Fibroblast of villous mesenchyme (primary cell): ENCODE results near the gene CCR9. TPM values are rescaled to one million over a fixed set of nuclear protein-coding genes. Genes with fewer than 3 reads are reported as not detected.

Experiments
- DNase-seq: peaks from one replicate; pipeline ENCODE4 v3.0.0-alpha.2; 2010; ENCODE audit warnings: low read depth
- H3K4me3 ChIP-seq: 2 replicates; pipeline ENCODE4 v1.5.1; 2011; ENCODE audit warnings: low read depth, mild to moderate bottlenecking, low read length
- total RNA-seq: library from RNA; depleted of rRNA; stranded (reverse); fragments of >200 nt; gene quantifications from 2 replicates; pipeline ENCODE4 v1.2.3, GENCODE V29; 2012
- TF ChIP-seq, protein P1 (sequence below): IDR thresholded peaks from 2 replicates; pipeline ENCODE4 v1.5.1; 2012; ENCODE audit warnings: low read depth, mild to moderate bottlenecking, low read length; ENCODE audit not compliant: insufficient read depth

Gene CCR9
- total RNA-seq, 1 donor = not detected

DNA sequence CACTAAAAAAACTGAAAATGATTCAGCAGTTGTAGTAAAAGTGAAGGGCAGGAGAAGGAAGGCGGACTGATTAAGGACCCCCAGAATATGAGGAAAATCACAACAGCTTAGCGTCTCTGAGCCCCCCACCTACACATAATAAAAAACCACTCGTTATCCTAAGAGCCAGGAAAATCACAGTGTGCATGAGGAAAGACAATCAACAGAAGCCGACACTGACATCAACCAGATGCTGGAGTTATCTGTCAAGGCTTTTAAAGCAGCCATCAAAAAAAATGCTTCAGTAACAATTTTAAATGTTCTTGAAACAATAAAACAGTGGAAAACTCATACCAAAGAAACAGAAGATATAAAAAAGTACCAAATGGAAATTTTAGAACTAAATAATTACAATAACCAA lies 47.2 kb downstream of the CCR9 start:
- TF ChIP-seq, protein P1, sequence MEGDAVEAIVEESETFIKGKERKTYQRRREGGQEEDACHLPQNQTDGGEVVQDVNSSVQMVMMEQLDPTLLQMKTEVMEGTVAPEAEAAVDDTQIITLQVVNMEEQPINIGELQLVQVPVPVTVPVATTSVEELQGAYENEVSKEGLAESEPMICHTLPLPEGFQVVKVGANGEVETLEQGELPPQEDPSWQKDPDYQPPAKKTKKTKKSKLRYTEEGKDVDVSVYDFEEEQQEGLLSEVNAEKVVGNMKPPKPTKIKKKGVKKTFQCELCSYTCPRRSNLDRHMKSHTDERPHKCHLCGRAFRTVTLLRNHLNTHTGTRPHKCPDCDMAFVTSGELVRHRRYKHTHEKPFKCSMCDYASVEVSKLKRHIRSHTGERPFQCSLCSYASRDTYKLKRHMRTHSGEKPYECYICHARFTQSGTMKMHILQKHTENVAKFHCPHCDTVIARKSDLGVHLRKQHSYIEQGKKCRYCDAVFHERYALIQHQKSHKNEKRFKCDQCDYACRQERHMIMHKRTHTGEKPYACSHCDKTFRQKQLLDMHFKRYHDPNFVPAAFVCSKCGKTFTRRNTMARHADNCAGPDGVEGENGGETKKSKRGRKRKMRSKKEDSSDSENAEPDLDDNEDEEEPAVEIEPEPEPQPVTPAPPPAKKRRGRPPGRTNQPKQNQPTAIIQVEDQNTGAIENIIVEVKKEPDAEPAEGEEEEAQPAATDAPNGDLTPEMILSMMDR = no peak
- no peak for DNase-seq
- H3K4me3 ChIP-seq = no peak overlapping the region

DNA sequence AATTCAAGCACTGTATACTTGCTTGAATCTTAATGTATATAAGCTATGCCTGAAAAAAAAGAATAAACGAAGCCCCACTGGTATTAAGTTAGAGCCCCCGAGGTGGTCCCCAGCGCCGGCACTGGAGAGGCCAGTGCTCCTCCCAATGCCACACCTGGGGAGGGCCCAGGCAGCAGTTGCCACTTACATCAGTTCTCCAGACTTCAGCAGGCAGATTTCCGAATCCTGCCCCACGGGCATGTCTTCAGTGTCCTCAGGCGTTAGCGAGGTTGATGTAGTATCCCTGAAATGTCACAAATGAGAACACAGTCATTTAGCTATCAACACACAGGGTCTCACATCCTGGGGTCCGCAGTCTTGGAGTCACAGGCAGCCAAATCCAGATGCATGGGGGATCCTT lies 49.9 kb downstream of the CCR9 start:
- no peak overlapping the region for H3K4me3 ChIP-seq
- TF ChIP-seq, protein P1 = no peak
- DNase-seq = no peak

DNA sequence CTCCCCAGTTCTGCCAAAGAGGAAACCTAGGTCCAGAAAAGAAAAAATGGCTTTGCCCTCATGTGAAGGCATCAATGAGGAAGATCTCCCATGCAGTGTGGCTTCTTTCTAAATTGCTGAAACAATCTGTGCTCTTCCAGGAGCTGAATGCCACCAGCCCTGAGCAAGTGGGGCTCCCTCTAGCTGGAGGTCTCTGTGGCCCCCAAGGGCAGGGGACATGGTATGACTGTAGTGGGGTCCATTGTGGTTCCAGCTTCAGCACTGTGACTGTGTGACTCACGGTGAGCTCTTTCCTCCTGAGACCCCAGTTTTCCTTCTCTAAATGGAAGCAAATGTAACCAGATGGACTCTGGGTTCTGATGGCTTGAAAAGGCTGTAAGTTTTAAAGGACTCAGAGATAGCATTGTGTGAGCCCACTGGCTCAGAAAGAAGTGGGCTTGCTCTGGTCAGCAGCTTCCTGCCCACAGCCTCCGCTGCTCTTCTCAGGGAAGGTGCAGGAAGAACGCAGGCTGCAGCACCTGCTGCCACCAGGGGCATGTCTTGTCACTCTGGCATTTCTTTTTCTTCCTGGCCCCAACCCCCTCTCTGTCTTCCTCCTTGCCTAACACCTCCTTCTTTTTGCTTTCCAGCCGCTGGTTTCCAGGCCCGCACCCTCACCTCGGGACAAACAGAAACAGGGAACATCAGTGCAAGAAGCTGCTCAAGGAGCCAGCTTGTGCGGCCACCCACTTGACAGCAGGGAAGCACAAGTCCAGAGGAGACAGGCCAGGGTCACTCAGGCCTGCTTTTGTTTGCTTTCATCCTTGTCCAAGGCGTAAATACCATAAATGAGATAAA lies 51.1 kb downstream of the CCR9 start:
- TF ChIP-seq, protein P1 = no peak
- DNase-seq = no peak
- no peak overlapping the region for H3K4me3 ChIP-seq

DNA sequence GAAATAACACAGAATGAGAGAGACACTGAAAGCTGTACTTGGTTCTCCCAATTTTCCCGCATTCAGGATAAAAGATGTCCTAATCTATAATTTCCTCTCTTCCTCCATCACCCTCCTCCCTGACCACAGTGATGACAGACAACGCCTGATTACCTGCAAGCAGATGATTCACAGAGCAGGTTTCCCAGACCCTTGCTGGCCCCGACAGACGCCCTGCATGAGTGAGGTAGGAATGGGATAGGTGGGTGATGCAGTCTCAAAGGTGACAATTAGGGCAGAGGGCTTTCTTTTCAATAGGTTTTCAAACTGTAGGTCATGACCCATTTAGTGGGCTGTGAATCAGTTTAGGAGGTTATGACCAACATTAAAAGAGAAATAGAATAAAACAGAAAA lies 51.7 kb downstream of the CCR9 start:
- no peak for DNase-seq
- TF ChIP-seq, protein P1 = no peak
- no peak overlapping the region for H3K4me3 ChIP-seq

DNA sequence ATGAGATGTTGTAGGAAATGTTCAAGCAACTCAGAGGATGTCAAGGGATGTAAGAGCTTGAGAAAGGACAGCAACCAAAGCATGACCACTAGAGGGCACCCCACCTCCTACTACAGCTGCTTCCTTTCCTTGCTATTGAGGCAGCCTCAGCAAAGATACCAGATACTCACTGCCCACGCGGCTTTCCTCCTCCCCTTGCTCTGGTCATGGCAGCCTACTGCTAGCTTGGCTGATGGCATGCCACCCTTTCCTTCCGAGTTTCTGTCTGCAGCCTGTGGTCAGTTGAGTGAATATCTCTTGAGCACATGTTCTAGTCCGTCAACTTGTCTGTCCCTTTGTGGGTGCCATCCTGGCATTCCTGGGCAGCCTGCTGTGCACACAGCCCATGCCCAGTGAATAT lies 52.5 kb downstream of the CCR9 start:
- DNase-seq = peak; percentile 93
- TF ChIP-seq, protein P1 = peak; percentile 94
- no peak overlapping the region for H3K4me3 ChIP-seq

DNA sequence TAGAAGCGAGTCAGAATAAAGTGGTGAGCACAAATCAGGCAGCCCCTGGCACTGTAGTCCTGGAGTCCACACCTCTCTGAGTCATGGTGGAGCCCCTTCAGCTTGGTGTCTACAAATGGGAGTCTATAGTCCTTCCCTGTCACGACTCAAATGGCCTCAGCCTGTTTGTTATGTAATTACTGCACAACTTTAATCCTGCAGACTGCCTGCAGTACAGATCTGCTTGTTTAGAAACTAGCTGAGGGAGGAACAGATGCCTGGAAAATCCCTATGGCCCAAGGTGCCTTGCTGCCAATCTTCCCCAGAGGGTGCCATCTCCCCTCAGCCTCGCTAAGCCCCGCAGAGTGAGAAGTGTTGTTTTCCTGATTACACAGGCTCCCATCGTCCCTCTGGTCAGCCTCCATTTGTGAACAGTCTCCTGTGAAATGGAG lies 53.0 kb downstream of the CCR9 start:
- TF ChIP-seq, protein P1 = peak; percentile 2
- no peak overlapping the region for H3K4me3 ChIP-seq
- DNase-seq = peak; percentile 41
